ENCODE measurements around the gene SGCD. TPM values are rescaled to one million over a fixed set of nuclear protein-coding genes. Genes with fewer than 3 reads are reported as not detected.

SGCD gene
- total and polyA plus RNA-seq, 8 donors, result 10.4 to 15.8 (median 12.5) TPM

GRCh38 chr5:156691572-156691971, 364.6 kb downstream of the SGCD start:
- no peak for DNase-seq
- intact Hi-C loops (cut with DNase I), result no loop called here
- no peak for TF ChIP-seq CTCF (IDR thresholded peaks at IDR 0.05)

GRCh38 chr5:156693113-156693512, 366.1 kb downstream of the SGCD start:
- no peaks in the 10 kb centered on the region for H3K27me3 ChIP-seq
- TF ChIP-seq CTCF (IDR thresholded peaks at IDR 0.05), result no peak
- no peak overlapping the region for H3K27ac ChIP-seq
- H3K9me3 ChIP-seq, result no peaks in the 10 kb centered on the region
- intact Hi-C loops (cut with DNase I), result no loop called here
- no peaks in the 10 kb centered on the region for H3K4me1 ChIP-seq
- H3K4me3 ChIP-seq, result no peak overlapping the region
- H3K36me3 ChIP-seq, result no peaks in the 10 kb centered on the region
- ATAC-seq, result no peak
- no peak for DNase-seq

More at GRCh38 chr5:156691572-156691971, 364.6 kb downstream of the SGCD start:
- Histone ChIP-seq H3K36me3 (no peaks in the 10 kb centered on the region), H3K9me3 (no peaks in the 10 kb centered on the region), H3K27me3 (no peaks in the 10 kb centered on the region), H3K4me1 (no peaks in the 10 kb centered on the region), H3K27ac (no peak overlapping the region), H3K4me3 (no peak overlapping the region)
- ATAC-seq, result no peak

- no peaks in the 10 kb centered on the region for H3K9me3 ChIP-seq
- intact Hi-C loops (cut with DNase I), result no loop called here
- no peaks in the 10 kb centered on the region for H3K36me3 ChIP-seq
- no peak overlapping the region for H3K4me3 ChIP-seq
- no peaks in the 10 kb centered on the region for H3K27me3 ChIP-seq
- TF ChIP-seq CTCF (IDR thresholded peaks at IDR 0.05), result no peak
- H3K4me1 ChIP-seq, result no peaks in the 10 kb centered on the region
- no peak for DNase-seq
- H3K27ac ChIP-seq, result no peak overlapping the region
- no peak for ATAC-seq
Observed at GRCh38 chr5:156694598-156694997, 367.6 kb downstream of the SGCD start.

GRCh38 chr5:156695774-156696173, 368.8 kb downstream of the SGCD start:
- Histone ChIP-seq H3K27me3 (no peaks in the 10 kb centered on the region), H3K4me3 (no peak overlapping the region), H3K4me1 (no peaks in the 10 kb centered on the region), H3K36me3 (no peaks in the 10 kb centered on the region), H3K9me3 (no peaks in the 10 kb centered on the region), H3K27ac (no peak overlapping the region)
- intact Hi-C loops (cut with DNase I), result no loop called here
- TF ChIP-seq CTCF (IDR thresholded peaks at IDR 0.05), result no peak
- DNase-seq (no peak), ATAC-seq (no peak)

GRCh38 chr5:156698323-156698722, 371.4 kb downstream of the SGCD start:
- TF ChIP-seq CTCF (IDR thresholded peaks at IDR 0.05), result no peak
- H3K27ac ChIP-seq, result no peak overlapping the region
- H3K36me3 ChIP-seq, result no peaks in the 10 kb centered on the region
- no peaks in the 10 kb centered on the region for H3K9me3 ChIP-seq
- intact Hi-C loops (cut with DNase I), result no loop called here
- H3K4me1 ChIP-seq, result no peaks in the 10 kb centered on the region
- DNase-seq (no peak), ATAC-seq (no peak)
- H3K4me3 ChIP-seq, result no peak overlapping the region
- H3K27me3 ChIP-seq, result no peaks in the 10 kb centered on the region
